Smooth muscle cell (in vitro differentiated cells): ENCODE results near the gene RXFP4. TPM values are rescaled to one million over a fixed set of nuclear protein-coding genes. Genes with fewer than 3 reads are reported as not detected.
"Not testable (repeated sequence)": the region's sequence is repeated elsewhere in the genome, so short reads cannot be mapped to it uniquely, and the experiment has no call there.

ENCODE experiments used
- DNase-seq: peaks from one replicate; lab custom pipeline; 2025; ENCODE audit not compliant: unreplicated experiment; lab: John Stamatoyannopoulos, UW
- H2AFZ ChIP-seq: fragments of 200-600 bp; sonication (generic); 2 replicates; pipeline ENCODE4 v1.6.0; 2016; ENCODE audit warnings: antibody characterized with exemption, low read depth, mild to moderate bottlenecking
- H3F3A ChIP-seq: fragments of 200-600 bp; sonication (generic); 2 replicates; pipeline ENCODE4 v1.6.0; 2017; ENCODE audit warnings: antibody characterized with exemption, low read depth
- H3K27ac ChIP-seq: fragments of 200-600 bp; sonication (generic); 2 replicates; pipeline ENCODE4 v1.5.1; 2016; ENCODE audit warnings: low read depth, mild to moderate bottlenecking
- H3K27me3 ChIP-seq: fragments of 200-600 bp; sonication (generic); 2 replicates; pipeline ENCODE4 v1.6.1; 2016; ENCODE audit warnings: low read depth, mild to moderate bottlenecking
- H3K36me3 ChIP-seq: fragments of 200-600 bp; sonication (generic); 2 replicates; pipeline ENCODE4 v1.5.1; 2016; ENCODE audit warnings: low read depth
- H3K4me1 ChIP-seq: fragments of 200-600 bp; sonication (generic); 2 replicates; pipeline ENCODE4 v1.5.1; 2016; ENCODE audit warnings: low read depth
- H3K4me2 ChIP-seq: fragments of 200-600 bp; sonication (generic); 2 replicates; pipeline ENCODE4 v1.6.0; 2016; ENCODE audit warnings: mild to moderate bottlenecking
- H3K4me3 ChIP-seq: fragments of 200-600 bp; sonication (generic); 2 replicates; pipeline ENCODE4 v1.5.1; 2016; ENCODE audit warnings: mild to moderate bottlenecking
- H3K79me2 ChIP-seq: fragments of 200-600 bp; sonication (generic); 2 replicates; pipeline ENCODE4 v1.6.0; 2016; ENCODE audit warnings: low read depth, mild to moderate bottlenecking
- H3K9ac ChIP-seq: fragments of 200-600 bp; sonication (generic); 2 replicates; pipeline ENCODE4 v1.6.0; 2016; ENCODE audit warnings: low read depth
- H3K9me3 ChIP-seq: fragments of 200-600 bp; sonication (generic); replicated peaks from 2 replicates; pipeline ENCODE4 v1.5.1; 2016; ENCODE audit warnings: low read depth
- H4K20me1 ChIP-seq: fragments of 200-600 bp; sonication (generic); 2 replicates; pipeline ENCODE4 v1.6.0; 2016; ENCODE audit warnings: low read depth
- CTCF ChIP-seq: fragments of 200-600 bp; sonication (generic); IDR thresholded peaks from 2 replicates; pipeline ENCODE4 v1.5.1; 2017; ENCODE audit warnings: borderline replicate concordance, mild to moderate bottlenecking, antibody characterized with exemption; ENCODE audit not compliant: insufficient read depth, poor library complexity, severe bottlenecking
- WGBS: methylation state at CpG from one replicate; pipeline ENCODE4 v1.1.7; 2016; ENCODE audit warnings: low lambda C conversion rate; 5-methylcytosine and 5-hydroxymethylcytosine counted together
- polyA plus RNA-seq: library from polyadenylated mRNA; unstranded; fragments of >200 nt; fragmentation: Nextera tagmentation; extraction: Ambion mirVana; gene quantifications from 2 replicates; pipeline ENCODE4 v1.2.1, GENCODE V29; 2016
- total RNA-seq: library from RNA; depleted of rRNA; stranded (reverse); fragments of >200 nt; gene quantifications from 2 replicates; pipeline ENCODE4 v1.2.3, GENCODE V29; 2014

Gene RXFP4
- total and polyA plus RNA-seq, 2 experiments from 2014 or later = 0.66 TPM; not detected in 1

DNA sequence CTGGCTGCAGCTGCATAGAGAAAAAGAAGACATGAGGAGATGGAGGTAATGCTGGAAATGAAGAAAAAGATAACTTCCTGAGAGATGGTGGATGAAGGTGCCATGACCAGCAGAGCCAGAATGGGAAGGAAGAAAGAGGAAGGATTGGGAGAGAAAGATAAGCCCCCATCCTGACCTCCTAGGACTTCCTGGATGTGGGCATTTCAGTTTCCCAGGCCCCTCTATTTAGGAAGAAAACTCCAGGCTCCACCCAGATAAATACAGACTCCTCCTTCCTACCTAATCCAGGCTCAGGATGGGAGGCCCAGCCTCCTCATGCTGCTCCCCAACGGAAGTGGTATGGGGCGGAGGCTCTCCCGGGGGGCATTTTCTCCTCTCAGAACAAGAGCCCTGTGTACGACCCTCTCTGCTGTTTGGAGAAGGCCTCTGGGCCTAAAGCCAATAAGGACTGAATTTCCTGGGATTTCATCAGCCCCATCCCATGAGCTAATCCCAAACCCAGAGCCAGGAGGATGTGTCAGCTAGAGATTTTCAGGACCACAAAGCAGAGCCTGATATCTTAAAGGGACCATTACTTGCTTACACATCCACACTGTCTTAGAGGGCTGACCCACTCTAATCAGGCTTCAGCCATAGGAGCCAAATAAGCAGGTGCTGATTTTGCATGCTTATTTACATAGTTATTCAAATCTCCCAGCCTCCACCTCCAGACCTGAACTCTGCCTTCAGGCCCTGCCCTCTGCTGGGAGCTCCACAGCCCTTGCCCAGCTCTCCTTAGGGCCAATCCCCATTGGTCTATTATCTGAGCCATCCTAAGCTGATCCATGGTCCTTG is 42.0 kb downstream of the RXFP4 start:
- no peak for TF ChIP-seq CTCF
- no peaks in the 10 kb centered on the region for H3K36me3 ChIP-seq
- H3K79me2 ChIP-seq = peaks cover 33% of the 10 kb centered on the region
- no peaks in the 10 kb centered on the region for H3K9me3 ChIP-seq
- H3F3A ChIP-seq = peaks cover 32% of the 10 kb centered on the region
- no peaks in the 10 kb centered on the region for H3K27me3 ChIP-seq
- H4K20me1 ChIP-seq = no peaks in the 10 kb centered on the region
- peak overlapping the region; percentile 77 for H3K9ac ChIP-seq
- peak overlapping the region; percentile 22 for H2AFZ ChIP-seq
- 9% methylated on average over 4 of the region's 4 CpGs for WGBS
- H3K4me2 ChIP-seq = peak overlapping the region; percentile 90
- peak overlapping the region; percentile 35 for H3K4me3 ChIP-seq
- H3K27ac ChIP-seq = peak overlapping the region; percentile 96
- DNase-seq = peak; percentile 43
- peaks cover 40% of the 10 kb centered on the region for H3K4me1 ChIP-seq

- peaks cover 23% of the 10 kb centered on the region for H3K79me2 ChIP-seq
- peak overlapping the region; percentile 24 for H3K9ac ChIP-seq
- no peaks in the 10 kb centered on the region for H3K27me3 ChIP-seq
- no peak for TF ChIP-seq CTCF
- no peaks in the 10 kb centered on the region for H3K36me3 ChIP-seq
- peak overlapping the region; percentile 90 for H3K4me2 ChIP-seq
- no peak overlapping the region for H3K4me3 ChIP-seq
- WGBS = 66% methylated on average over 7 of the region's 7 CpGs
- peaks cover 35% of the 10 kb centered on the region for H3K4me1 ChIP-seq
- H3F3A ChIP-seq = peaks cover 26% of the 10 kb centered on the region
- no peak overlapping the region for H2AFZ ChIP-seq
- peak overlapping the region; percentile 96 for H3K27ac ChIP-seq
- no peak for DNase-seq
- no peaks in the 10 kb centered on the region for H3K9me3 ChIP-seq
- no peaks in the 10 kb centered on the region for H4K20me1 ChIP-seq
Measured at GRCh38 chr1:155984341-155984740, 42.9 kb downstream of the RXFP4 start.

GRCh38 chr1:155984903-155985645 is 43.6 kb downstream of the RXFP4 start:
- 95% methylated on average over 11 of the region's 11 CpGs for WGBS
- H3K4me2 ChIP-seq, H2AFZ ChIP-seq, H3K9ac ChIP-seq, H3K27me3 ChIP-seq, H3K27ac ChIP-seq, H3K36me3 ChIP-seq, H4K20me1 ChIP-seq, H3K4me3 ChIP-seq, DNase-seq, H3K9me3 ChIP-seq: not testable (repeated sequence)
- Histone ChIP-seq H3K79me2 (peaks cover 22% of the 10 kb centered on the region), H3F3A (peaks cover 22% of the 10 kb centered on the region), H3K4me1 (peaks cover 27% of the 10 kb centered on the region)

DNA sequence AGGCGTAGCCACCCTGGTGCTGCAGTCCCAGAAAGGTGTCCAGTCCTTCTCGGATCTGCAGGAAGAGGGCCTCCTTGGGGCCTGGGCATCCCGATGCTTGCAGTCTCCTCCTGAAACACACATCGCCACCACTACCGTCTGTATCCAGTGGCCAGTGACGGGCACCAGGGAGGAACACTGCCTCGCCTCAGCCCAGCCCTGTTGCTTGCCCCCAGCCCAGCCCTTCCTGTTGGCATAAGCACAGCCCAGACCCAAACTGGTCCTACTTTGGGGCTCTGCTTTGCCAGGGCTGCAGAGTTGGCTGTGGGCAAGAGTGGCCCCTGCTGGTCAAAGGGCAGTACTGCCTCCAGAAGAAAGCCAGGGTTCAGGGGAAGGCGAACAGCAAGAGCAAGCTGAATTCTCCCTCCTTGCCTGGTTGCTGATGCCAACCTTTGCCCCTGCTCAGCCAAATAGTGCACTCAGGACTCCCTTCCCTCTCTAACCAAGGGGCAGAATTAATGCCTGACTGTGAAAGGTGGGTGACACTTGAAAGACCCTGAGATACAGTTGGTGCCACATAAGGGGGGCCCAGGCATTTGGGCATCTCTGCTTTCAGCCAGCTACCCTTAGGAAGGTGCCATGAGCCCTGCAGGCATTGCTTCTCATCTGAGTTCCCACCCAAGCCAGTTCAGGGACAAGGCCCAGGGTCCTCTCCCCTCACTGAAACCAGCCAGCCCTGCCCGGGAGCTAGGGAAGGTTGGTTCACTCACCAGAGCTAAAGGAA is 48.0 kb downstream of the RXFP4 start:
- Histone ChIP-seq H3K36me3 (no peaks in the 10 kb centered on the region), H3K27me3 (no peaks in the 10 kb centered on the region), H3K9ac (no peak overlapping the region), H3K9me3 (no peaks in the 10 kb centered on the region), H3K4me1 (peaks cover 3% of the 10 kb centered on the region), H4K20me1 (no peaks in the 10 kb centered on the region), H3K27ac (no peak overlapping the region), H2AFZ (peak overlapping the region; percentile 50), H3K4me2 (no peak overlapping the region), H3F3A (no peaks in the 10 kb centered on the region), H3K4me3 (no peak overlapping the region), H3K79me2 (no peaks in the 10 kb centered on the region)
- WGBS = 49% methylated on average over 9 of the region's 9 CpGs
- DNase-seq = peak; percentile 35
- peak; percentile 96 for TF ChIP-seq CTCF
